Neural crest cell (in vitro differentiated cells): ENCODE measurements around the gene IL20RB. TPM values are rescaled to one million over a fixed set of nuclear protein-coding genes. Genes with fewer than 3 reads are reported as not detected.

Experiments
- DNase-seq: peaks from one replicate; pipeline ENCODE4 v3.0.0; 2021; ENCODE audit warnings: low read depth, mixed read lengths, low spot score
- H3K27ac Mint-ChIP-seq: one replicate; pipeline ENCODE4 v1.8.0; 2021; ENCODE audit warnings: mild to moderate bottlenecking, mixed read lengths; ENCODE audit not compliant: unreplicated experiment
- H3K27me3 Mint-ChIP-seq: 2 replicates; pipeline ENCODE4 v1.8.0; 2021; ENCODE audit warnings: low read depth, mild to moderate bottlenecking, mixed read lengths
- H3K36me3 Mint-ChIP-seq: 2 replicates; pipeline ENCODE4 v1.8.0; 2021; ENCODE audit warnings: low read depth, mild to moderate bottlenecking, mixed read lengths
- H3K4me1 Mint-ChIP-seq: 2 replicates; pipeline ENCODE4 v1.8.0; 2021; ENCODE audit warnings: mixed read lengths
- H3K4me3 Mint-ChIP-seq: one replicate; pipeline ENCODE4 v1.8.0; 2021; ENCODE audit warnings: mild to moderate bottlenecking, mixed read lengths
- H3K9me3 Mint-ChIP-seq: 2 replicates; pipeline ENCODE4 v1.8.0; 2021; ENCODE audit warnings: mixed read lengths
- CTCF ChIP-seq: fragments of 200-600 bp; sonication (generic); conservative IDR thresholded peaks from 2 replicates; pipeline ENCODE4 v1.5.0; 2021; ENCODE audit warnings: antibody characterized with exemption, mild to moderate bottlenecking
- total RNA-seq: library from RNA; stranded (reverse); gene quantifications from 2 replicates; pipeline ENCODE4 v1.2.1, GENCODE V29; 2021

IL20RB gene
- total RNA-seq, 1 donor from 2014 or later = 1.7 TPM

GRCh38 chr3:137041251-137041650 lies 83.5 kb downstream of the IL20RB start:
- Mint-ChIP-seq H3K9me3 (no peaks in the 10 kb centered on the region), H3K36me3 (no peaks in the 10 kb centered on the region), H3K27me3 (no peaks in the 10 kb centered on the region), H3K4me1 (peaks cover 8% of the 10 kb centered on the region), H3K4me3 (no peak overlapping the region), H3K27ac (no peak overlapping the region)
- no peak for TF ChIP-seq CTCF
- DNase-seq = no peak

GRCh38 chr3:137041686-137042085 lies 83.9 kb downstream of the IL20RB start:
- Mint-ChIP-seq H3K27ac (no peak overlapping the region), H3K36me3 (no peaks in the 10 kb centered on the region), H3K9me3 (no peaks in the 10 kb centered on the region), H3K4me3 (no peak overlapping the region), H3K27me3 (no peaks in the 10 kb centered on the region), H3K4me1 (peaks cover 11% of the 10 kb centered on the region)
- TF ChIP-seq CTCF = no peak
- no peak for DNase-seq

GRCh38 chr3:137046747-137047146 lies 89.0 kb downstream of the IL20RB start:
- no peak overlapping the region for H3K4me3 Mint-ChIP-seq

GRCh38 chr3:137047240-137047639 lies 89.5 kb downstream of the IL20RB start:
- Mint-ChIP-seq H3K4me1 (peaks cover 13% of the 10 kb centered on the region), H3K9me3 (no peaks in the 10 kb centered on the region), H3K36me3 (no peaks in the 10 kb centered on the region), H3K27ac (no peak overlapping the region), H3K27me3 (no peaks in the 10 kb centered on the region), H3K4me3 (no peak overlapping the region)
- DNase-seq = no peak
- no peak for TF ChIP-seq CTCF

More at GRCh38 chr3:137046747-137047146, 89.0 kb downstream of the IL20RB start:
- no peak overlapping the region for H3K27ac Mint-ChIP-seq
- TF ChIP-seq CTCF = no peak
- no peak for DNase-seq
- H3K9me3 Mint-ChIP-seq = no peaks in the 10 kb centered on the region
- H3K4me1 Mint-ChIP-seq = peaks cover 17% of the 10 kb centered on the region
- H3K36me3 Mint-ChIP-seq = no peaks in the 10 kb centered on the region
- H3K27me3 Mint-ChIP-seq = no peaks in the 10 kb centered on the region

- Mint-ChIP-seq H3K36me3 (no peaks in the 10 kb centered on the region), H3K4me3 (no peak overlapping the region), H3K27me3 (no peaks in the 10 kb centered on the region), H3K4me1 (peaks cover 13% of the 10 kb centered on the region), H3K27ac (no peak overlapping the region), H3K9me3 (no peaks in the 10 kb centered on the region)
- TF ChIP-seq CTCF = no peak
- no peak for DNase-seq
Observed at GRCh38 chr3:137050281-137050680, 92.5 kb downstream of the IL20RB start.

- DNase-seq = no peak
- TF ChIP-seq CTCF = no peak
- Mint-ChIP-seq H3K4me1 (peaks cover 4% of the 10 kb centered on the region), H3K9me3 (no peaks in the 10 kb centered on the region), H3K4me3 (no peak overlapping the region), H3K27me3 (no peaks in the 10 kb centered on the region), H3K36me3 (no peaks in the 10 kb centered on the region), H3K27ac (no peak overlapping the region)
Observed at GRCh38 chr3:137052298-137052697, 94.5 kb downstream of the IL20RB start.
